ENCODE data around the gene CYRIA. TPM values are rescaled to one million over a fixed set of nuclear protein-coding genes. Genes with fewer than 3 reads are reported as not detected.
A peak's percentile ranks its signal among the peaks of the same experiment; 100 is the strongest.

CYRIA gene
- total and polyA plus RNA-seq, 2 donors (not counting 3 experiments of a cell fraction or from before 2014, with no cell fraction given), result 9.3 to 38.4 TPM

DNA sequence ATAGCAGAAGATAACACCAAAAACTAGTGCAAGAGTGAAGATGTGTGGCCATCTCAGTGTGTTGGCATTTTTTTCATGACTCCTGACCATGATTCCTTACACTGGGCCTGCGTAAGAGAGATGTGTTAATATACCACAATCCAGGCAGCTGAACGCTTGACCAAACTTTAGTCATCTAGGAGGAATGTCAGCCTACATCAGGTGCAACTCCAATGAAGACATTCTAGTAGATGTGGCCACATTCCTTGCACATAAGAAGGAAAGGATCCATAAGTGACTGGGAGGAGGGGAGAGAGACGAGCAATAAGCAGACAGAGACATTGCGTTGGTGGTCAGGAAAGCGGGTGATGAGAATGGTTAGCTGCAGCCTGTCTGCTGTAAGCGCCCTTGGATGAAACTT lies 42.6 kb downstream of the CYRIA start:
- no peaks in the 10 kb centered on the region for H4K20me1 ChIP-seq (replicated peaks; ENCODE audit: control insufficient read depth, extremely low read depth, insufficient read depth, low read length)
- H3K4me2 ChIP-seq (ENCODE audit: insufficient read depth, low read length), result no peak overlapping the region
- peaks cover 1% of the 10 kb centered on the region for H3K79me2 ChIP-seq (ENCODE audit: control insufficient read depth, insufficient read depth, low read length)
- TF ChIP-seq MYC (IDR thresholded peaks at IDR 0.05; ENCODE audit: low read depth, low read length), result no peak
- TF ChIP-seq POLR2AphosphoS5 (IDR thresholded peaks at IDR 0.05; ENCODE audit: insufficient read depth, low read depth, low read length), result no peak
- TF ChIP-seq GATA2 (IDR thresholded peaks at IDR 0.05; ENCODE audit: insufficient read depth, insufficient read length, low read depth, low read length), result no peak
- TF ChIP-seq JUN (IDR thresholded peaks at IDR 0.05; ENCODE audit: borderline replicate concordance, insufficient read depth, insufficient read length, low read depth), result no peak
- TF ChIP-seq, protein P1, sequence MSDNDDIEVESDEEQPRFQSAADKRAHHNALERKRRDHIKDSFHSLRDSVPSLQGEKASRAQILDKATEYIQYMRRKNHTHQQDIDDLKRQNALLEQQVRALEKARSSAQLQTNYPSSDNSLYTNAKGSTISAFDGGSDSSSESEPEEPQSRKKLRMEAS (IDR thresholded peaks at IDR 0.05; ENCODE audit: insufficient read depth, insufficient read length), result no peak
- no peak for TF ChIP-seq EZH2 (IDR thresholded peaks at IDR 0.05; ENCODE audit: borderline replicate concordance, low read depth, low read length, severe bottlenecking)
- no peak for TF ChIP-seq FOS (IDR thresholded peaks at IDR 0.05; ENCODE audit: borderline replicate concordance, insufficient read depth, low read length)
- TF ChIP-seq, protein P2, sequence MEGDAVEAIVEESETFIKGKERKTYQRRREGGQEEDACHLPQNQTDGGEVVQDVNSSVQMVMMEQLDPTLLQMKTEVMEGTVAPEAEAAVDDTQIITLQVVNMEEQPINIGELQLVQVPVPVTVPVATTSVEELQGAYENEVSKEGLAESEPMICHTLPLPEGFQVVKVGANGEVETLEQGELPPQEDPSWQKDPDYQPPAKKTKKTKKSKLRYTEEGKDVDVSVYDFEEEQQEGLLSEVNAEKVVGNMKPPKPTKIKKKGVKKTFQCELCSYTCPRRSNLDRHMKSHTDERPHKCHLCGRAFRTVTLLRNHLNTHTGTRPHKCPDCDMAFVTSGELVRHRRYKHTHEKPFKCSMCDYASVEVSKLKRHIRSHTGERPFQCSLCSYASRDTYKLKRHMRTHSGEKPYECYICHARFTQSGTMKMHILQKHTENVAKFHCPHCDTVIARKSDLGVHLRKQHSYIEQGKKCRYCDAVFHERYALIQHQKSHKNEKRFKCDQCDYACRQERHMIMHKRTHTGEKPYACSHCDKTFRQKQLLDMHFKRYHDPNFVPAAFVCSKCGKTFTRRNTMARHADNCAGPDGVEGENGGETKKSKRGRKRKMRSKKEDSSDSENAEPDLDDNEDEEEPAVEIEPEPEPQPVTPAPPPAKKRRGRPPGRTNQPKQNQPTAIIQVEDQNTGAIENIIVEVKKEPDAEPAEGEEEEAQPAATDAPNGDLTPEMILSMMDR (IDR thresholded peaks at IDR 0.05; ENCODE audit: extremely low read depth in 1 of 2, insufficient read depth in 1 of 2, low read depth in 1 of 2, low read length in 2 of 2), result no peak
- TF ChIP-seq POLR2A (IDR thresholded peaks at IDR 0.05; ENCODE audit: low read depth, low read length), result no peak
- ChIA-PET CTCF (interaction anchor here (1.0 to 8.4 kb wide), 8 partner anchors 10 to 135 kb away, joined by 3 to 117 read pairs (median 4); no protein-coding TSS in a partner anchor), POLR2A (interaction anchor here (0.6 kb wide), 1 partner anchor 124 kb away, joined by 3 read pairs; no protein-coding TSS in a partner anchor)
- H3K4me1 ChIP-seq (ENCODE audit: control insufficient read depth, extremely low read depth, insufficient read depth, low read length), result peaks cover 31% of the 10 kb centered on the region
- H3K9ac ChIP-seq (replicated peaks; ENCODE audit: extremely low read depth, insufficient read depth, low read length), result no peak overlapping the region
- no peaks in the 10 kb centered on the region for H3K9me3 ChIP-seq (replicated peaks; ENCODE audit: control insufficient read depth, insufficient read depth, low read length)
- H3K27ac ChIP-seq (ENCODE audit: insufficient read depth, low read depth, low read length), result no peak overlapping the region
- FAIRE-seq, result peak; percentile 15
- BruUV-seq (replicated peaks), result no TSS peak
- DNase-seq (ENCODE audit: low read depth, low spot score), result no peak
- H3K4me3 ChIP-seq (replicated peaks in 1 of 3; ENCODE audit: insufficient read depth in 1 of 3, low read depth in 1 of 3, low read length in 3 of 3), result no peak overlapping the region
- no peak overlapping the region for H2AFZ ChIP-seq (ENCODE audit: low read depth, low read length)
- peaks cover 0 to 18% of the 10 kb centered on the region in 2 experiments for H3K36me3 ChIP-seq (ENCODE audit: control insufficient read depth in 2 of 2, extremely low read depth in 1 of 2, insufficient read depth in 2 of 2, low read length in 2 of 2)
- dilution Hi-C loops (cut with MboI; ENCODE audit: extremely low pct_ligation_motif_present, low sequenced_read_pairs), result no loop called here
- H3K9me1 ChIP-seq (replicated peaks; ENCODE audit: control insufficient read depth, extremely low read depth, insufficient read depth, low read length), result no peaks in the 10 kb centered on the region
- intact Hi-C loops (cut with micrococcal nuclease), result no loop called here
- no peaks in the 10 kb centered on the region for H3K27me3 ChIP-seq (ENCODE audit: control insufficient read depth in 2 of 2, insufficient read depth in 2 of 2, low read length in 2 of 2)
